Measurements from ENCODE around the gene SNX14. TPM values are rescaled to one million over a fixed set of nuclear protein-coding genes. Genes with fewer than 3 reads are reported as not detected.

SNX14 gene
- total and polyA plus RNA-seq, 10 of the 15 experiments (the other 5 are each of a cell fraction or from before 2014, with no cell fraction given) = 34.2 to 122 (median 51.0) TPM

- H3K9me3 ChIP-seq (replicated peaks; ENCODE audit: control insufficient read depth, insufficient read depth, low read length) = no peaks in the 10 kb centered on the region
- no peak for TF ChIP-seq HDAC2 (IDR thresholded peaks at IDR 0.05)
- no peak for TF ChIP-seq PAX5 (IDR thresholded peaks at IDR 0.05; ENCODE audit: borderline replicate concordance, low read depth, low read length)
- TF ChIP-seq BMI1 (IDR thresholded peaks at IDR 0.05; ENCODE audit: borderline replicate concordance) = no peak
- no peak for TF ChIP-seq BACH1 (IDR thresholded peaks at IDR 0.05; ENCODE audit: borderline replicate concordance)
- TF ChIP-seq ZSCAN29 (IDR thresholded peaks at IDR 0.05) = no peak
- TF ChIP-seq MTA2 (IDR thresholded peaks at IDR 0.05; ENCODE audit: low read depth) = no peak
- TF ChIP-seq, protein P1, sequence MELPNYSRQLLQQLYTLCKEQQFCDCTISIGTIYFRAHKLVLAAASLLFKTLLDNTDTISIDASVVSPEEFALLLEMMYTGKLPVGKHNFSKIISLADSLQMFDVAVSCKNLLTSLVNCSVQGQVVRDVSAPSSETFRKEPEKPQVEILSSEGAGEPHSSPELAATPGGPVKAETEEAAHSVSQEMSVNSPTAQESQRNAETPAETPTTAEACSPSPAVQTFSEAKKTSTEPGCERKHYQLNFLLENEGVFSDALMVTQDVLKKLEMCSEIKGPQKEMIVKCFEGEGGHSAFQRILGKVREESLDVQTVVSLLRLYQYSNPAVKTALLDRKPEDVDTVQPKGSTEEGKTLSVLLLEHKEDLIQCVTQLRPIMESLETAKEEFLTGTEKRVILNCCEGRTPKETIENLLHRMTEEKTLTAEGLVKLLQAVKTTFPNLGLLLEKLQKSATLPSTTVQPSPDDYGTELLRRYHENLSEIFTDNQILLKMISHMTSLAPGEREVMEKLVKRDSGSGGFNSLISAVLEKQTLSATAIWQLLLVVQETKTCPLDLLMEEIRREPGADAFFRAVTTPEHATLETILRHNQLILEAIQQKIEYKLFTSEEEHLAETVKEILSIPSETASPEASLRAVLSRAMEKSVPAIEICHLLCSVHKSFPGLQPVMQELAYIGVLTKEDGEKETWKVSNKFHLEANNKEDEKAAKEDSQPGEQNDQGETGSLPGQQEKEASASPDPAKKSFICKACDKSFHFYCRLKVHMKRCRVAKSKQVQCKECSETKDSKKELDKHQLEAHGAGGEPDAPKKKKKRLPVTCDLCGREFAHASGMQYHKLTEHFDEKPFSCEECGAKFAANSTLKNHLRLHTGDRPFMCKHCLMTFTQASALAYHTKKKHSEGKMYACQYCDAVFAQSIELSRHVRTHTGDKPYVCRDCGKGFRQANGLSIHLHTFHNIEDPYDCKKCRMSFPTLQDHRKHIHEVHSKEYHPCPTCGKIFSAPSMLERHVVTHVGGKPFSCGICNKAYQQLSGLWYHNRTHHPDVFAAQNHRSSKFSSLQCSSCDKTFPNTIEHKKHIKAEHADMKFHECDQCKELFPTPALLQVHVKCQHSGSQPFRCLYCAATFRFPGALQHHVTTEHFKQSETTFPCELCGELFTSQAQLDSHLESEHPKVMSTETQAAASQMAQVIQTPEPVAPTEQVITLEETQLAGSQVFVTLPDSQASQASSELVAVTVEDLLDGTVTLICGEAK (IDR thresholded peaks at IDR 0.05; ENCODE audit: borderline replicate concordance) = no peak
- TF ChIP-seq MEF2B (IDR thresholded peaks at IDR 0.05; ENCODE audit: partially characterized antibody, poor library complexity, severe bottlenecking) = no peak
- TF ChIP-seq RFX5 (IDR thresholded peaks at IDR 0.05; ENCODE audit: low read depth, low read length) = no peak
- TF ChIP-seq, protein P2, sequence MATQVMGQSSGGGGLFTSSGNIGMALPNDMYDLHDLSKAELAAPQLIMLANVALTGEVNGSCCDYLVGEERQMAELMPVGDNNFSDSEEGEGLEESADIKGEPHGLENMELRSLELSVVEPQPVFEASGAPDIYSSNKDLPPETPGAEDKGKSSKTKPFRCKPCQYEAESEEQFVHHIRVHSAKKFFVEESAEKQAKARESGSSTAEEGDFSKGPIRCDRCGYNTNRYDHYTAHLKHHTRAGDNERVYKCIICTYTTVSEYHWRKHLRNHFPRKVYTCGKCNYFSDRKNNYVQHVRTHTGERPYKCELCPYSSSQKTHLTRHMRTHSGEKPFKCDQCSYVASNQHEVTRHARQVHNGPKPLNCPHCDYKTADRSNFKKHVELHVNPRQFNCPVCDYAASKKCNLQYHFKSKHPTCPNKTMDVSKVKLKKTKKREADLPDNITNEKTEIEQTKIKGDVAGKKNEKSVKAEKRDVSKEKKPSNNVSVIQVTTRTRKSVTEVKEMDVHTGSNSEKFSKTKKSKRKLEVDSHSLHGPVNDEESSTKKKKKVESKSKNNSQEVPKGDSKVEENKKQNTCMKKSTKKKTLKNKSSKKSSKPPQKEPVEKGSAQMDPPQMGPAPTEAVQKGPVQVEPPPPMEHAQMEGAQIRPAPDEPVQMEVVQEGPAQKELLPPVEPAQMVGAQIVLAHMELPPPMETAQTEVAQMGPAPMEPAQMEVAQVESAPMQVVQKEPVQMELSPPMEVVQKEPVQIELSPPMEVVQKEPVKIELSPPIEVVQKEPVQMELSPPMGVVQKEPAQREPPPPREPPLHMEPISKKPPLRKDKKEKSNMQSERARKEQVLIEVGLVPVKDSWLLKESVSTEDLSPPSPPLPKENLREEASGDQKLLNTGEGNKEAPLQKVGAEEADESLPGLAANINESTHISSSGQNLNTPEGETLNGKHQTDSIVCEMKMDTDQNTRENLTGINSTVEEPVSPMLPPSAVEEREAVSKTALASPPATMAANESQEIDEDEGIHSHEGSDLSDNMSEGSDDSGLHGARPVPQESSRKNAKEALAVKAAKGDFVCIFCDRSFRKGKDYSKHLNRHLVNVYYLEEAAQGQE (IDR thresholded peaks at IDR 0.05; ENCODE audit: low read depth, low read length) = no peak
- TF ChIP-seq EP300 (IDR thresholded peaks at IDR 0.05; ENCODE audit: borderline replicate concordance in 1 of 2, control insufficient read depth in 1 of 2, low read depth in 2 of 2, low read length in 2 of 2) = no peak
- TF ChIP-seq SMARCA5 (IDR thresholded peaks at IDR 0.05) = no peak
- TF ChIP-seq NFYB (IDR thresholded peaks at IDR 0.05; ENCODE audit: insufficient read depth, low read depth, low read length) = no peak
- SMC1A ChIA-PET (ENCODE audit: uncharacterized antibody, unreplicated experiment) = interaction anchor here (0.9 to 11.6 kb wide), 10 partner anchors 9 to 162 kb away, joined by 3 to 162 read pairs (median 46); partner anchors contain the start of gene NT5E
- no peak overlapping the region for H3K9ac ChIP-seq (ENCODE audit: control insufficient read depth, insufficient read depth, low read length)
- no peaks in the 10 kb centered on the region for H3K27me3 ChIP-seq (replicated peaks in 1 of 2; ENCODE audit: control insufficient read depth in 2 of 2, insufficient read depth in 2 of 2, low read length in 1 of 2)
- WGBS (ENCODE audit: insufficient coverage, insufficient replicate concordance, low lambda C conversion rate, missing lambda C conversion rate) = 93% methylated on average over 5 of the region's 5 CpGs
- in situ Hi-C loops (cut with MboI) (loop anchor here (5.0 kb wide), 1 partner anchor 133 kb away; no protein-coding TSS in a partner anchor), intact Hi-C loops (cut with micrococcal nuclease; ENCODE audit: unreplicated experiment) (no loop called here)
- CTCF ChIA-PET = interaction anchor here (1.0 to 12.1 kb wide), 12 partner anchors 11 to 193 kb away, joined by 4 to 217 read pairs (median 51); partner anchors contain the start of gene NT5E
- RAD21 ChIA-PET (ENCODE audit: unreplicated experiment) = interaction anchor here (2.7 to 4.9 kb wide), 4 partner anchors 33 to 131 kb away, joined by 44 to 113 read pairs (median 72); partner anchors contain the start of gene NT5E
- no peak for FAIRE-seq
- H3K79me2 ChIP-seq (ENCODE audit: control insufficient read depth, insufficient read depth, low read length) = no peaks in the 10 kb centered on the region
- no TSS peak for BruUV-seq (replicated peaks)
- H3K4me3 ChIP-seq = no peak overlapping the region
- no peak for DNase-seq (ENCODE audit: low read depth, low spot score)
- no peaks in the 10 kb centered on the region for H4K20me1 ChIP-seq (ENCODE audit: control insufficient read depth, insufficient read depth)
- POLR2A ChIA-PET = interaction anchor here (0.6 kb wide), 1 partner anchor 28 kb away, joined by 4 read pairs; no protein-coding TSS in a partner anchor
- H3K36me3 ChIP-seq (ENCODE audit: control insufficient read depth in 2 of 2, insufficient read depth in 2 of 2, low read length in 1 of 2) = no peaks in the 10 kb centered on the region; a peak in 1 of 4 replicates
- no peaks in the 10 kb centered on the region for H3K4me1 ChIP-seq (ENCODE audit: control insufficient read depth, insufficient read depth, low read length)
- H2AFZ ChIP-seq (ENCODE audit: control insufficient read depth, low read depth, low read length) = no peak overlapping the region
- H3K4me2 ChIP-seq (ENCODE audit: control insufficient read depth, insufficient read depth) = no peak overlapping the region
- H3K27ac ChIP-seq (ENCODE audit: control insufficient read depth, insufficient read depth) = no peak overlapping the region
- no peak for ATAC-seq
These were observed 108.7 kb downstream of the SNX14 start for GRCh38 chr6:85484948-85485347.
